MCF 10A (cell line): ENCODE results near the gene TOR4A. TPM values are rescaled to one million over a fixed set of nuclear protein-coding genes. Genes with fewer than 3 reads are reported as not detected.
A peak's percentile ranks its signal among the peaks of the same experiment; 100 is the strongest.

ENCODE experiments used
- BruUV-seq: library from RNA; stranded (reverse); fragments of 400-500 nt; replicated peaks from 2 replicates; lab custom pipeline; 2021; lab: Mats Ljungman, UMichigan
- CTCF ChIA-PET: fragments of 300-600 bp; sonication (Branson Sonifier 250); formaldehyde crosslinking; extraction: SDS; loops from one replicate; lab custom pipeline; 2021; ENCODE audit warnings: antibody characterized with exemption, inconsistent platforms; lab: Yijun Ruan, JAX
- POLR2A ChIA-PET: fragments of 300-600, 350-650 bp; sonication (Branson Sonifier 250); formaldehyde crosslinking; extraction: SDS; loops from one replicate; lab custom pipeline; 2020; ENCODE audit warnings: antibody characterized with exemption, inconsistent platforms; lab: Yijun Ruan, JAX
- DNase-seq: peaks from one replicate; pipeline ENCODE4 v3.0.0-alpha.2; 2018; ENCODE audit not compliant: unreplicated experiment
- H3K27ac Mint-ChIP-seq: one replicate; pipeline ENCODE4 v1.8.0; 2022; ENCODE audit warnings: mild to moderate bottlenecking, low read depth, mixed read lengths; ENCODE audit not compliant: unreplicated experiment
- H3K27me3 Mint-ChIP-seq: one replicate; pipeline ENCODE4 v1.8.0; 2022; ENCODE audit warnings: mixed read lengths; ENCODE audit not compliant: insufficient read depth, unreplicated experiment
- H3K36me3 Mint-ChIP-seq: one replicate; pipeline ENCODE4 v1.8.0; 2022; ENCODE audit warnings: mild to moderate bottlenecking, moderate library complexity, mixed read lengths; ENCODE audit not compliant: insufficient read depth, unreplicated experiment
- H3K4me1 Mint-ChIP-seq: one replicate; pipeline ENCODE4 v1.8.0; 2022; ENCODE audit warnings: mixed read lengths; ENCODE audit not compliant: insufficient read depth, unreplicated experiment
- H3K4me3 Mint-ChIP-seq: one replicate; pipeline ENCODE4 v1.8.0; 2022; ENCODE audit warnings: mild to moderate bottlenecking, moderate library complexity, mixed read lengths; ENCODE audit not compliant: unreplicated experiment
- H3K9me3 Mint-ChIP-seq: one replicate; pipeline ENCODE4 v1.8.0; 2022; ENCODE audit warnings: mixed read lengths; ENCODE audit not compliant: unreplicated experiment
- intact Hi-C: fragments of 100-400 bp; cut with micrococcal nuclease; formaldehyde crosslinking; loops from 2 replicates; pipeline ENCODE4 v1.14.1; 2022
- total RNA-seq: library from RNA; stranded (reverse); gene quantifications from 2 replicates; pipeline ENCODE4 v1.2.3, GENCODE V29; 2022
- TF ChIP-seq, protein P1 (sequence below): fragments of 200-600 bp; IDR thresholded peaks from one replicate; pipeline ENCODE4 v1.8.0; 2022; ENCODE audit warnings: antibody characterized with exemption, mild to moderate bottlenecking; ENCODE audit not compliant: unreplicated experiment

Gene TOR4A
- total RNA-seq, 1 experiment from 2014 or later = 21.9 TPM

DNA sequence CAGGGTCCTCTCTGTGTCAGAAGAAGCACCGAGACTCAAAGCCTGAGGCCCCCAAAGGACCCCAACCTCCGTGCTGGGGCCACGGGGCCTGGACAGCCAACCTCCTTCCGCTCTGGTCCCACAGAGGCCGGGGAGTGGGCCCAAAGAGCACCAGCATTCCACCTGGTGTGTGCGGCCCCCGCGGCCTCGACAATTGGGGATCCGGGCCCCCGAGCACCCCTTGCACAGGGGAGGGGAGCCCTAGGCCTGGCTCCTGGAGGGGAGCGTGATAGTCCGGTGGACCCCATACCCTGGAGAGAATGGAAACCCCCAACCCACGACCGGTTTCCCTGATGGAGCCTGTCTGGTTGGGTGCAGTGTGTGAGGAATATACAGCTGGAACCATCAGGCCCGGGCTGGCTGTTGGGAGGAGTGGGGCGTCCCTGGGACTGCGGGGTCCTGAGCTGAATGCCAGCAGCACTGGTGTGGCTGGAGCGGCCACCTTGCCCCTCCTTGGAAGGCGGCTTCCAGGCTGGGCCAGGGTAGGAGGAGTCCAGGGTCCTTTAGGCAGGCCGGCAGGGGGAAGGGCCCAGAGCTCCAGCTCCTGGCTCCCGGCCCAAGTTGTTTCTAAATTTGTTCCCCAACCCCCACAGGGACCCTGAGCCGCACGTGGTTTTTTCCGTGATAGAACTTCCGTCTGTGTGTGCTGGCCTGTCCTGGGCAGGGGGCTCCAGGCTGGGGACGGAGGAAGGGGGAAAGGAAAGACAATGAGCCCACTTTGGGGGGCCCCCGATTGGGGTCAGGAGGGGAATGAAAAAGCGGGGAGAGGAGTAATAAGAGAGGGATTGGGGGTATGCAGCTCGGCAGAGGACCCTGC is 825 bp upstream of the TOR4A start:
- Mint-ChIP-seq H3K9me3 (no peaks in the 10 kb centered on the region), H3K4me3 (peak overlapping the region; percentile 72), H3K36me3 (peaks cover 7% of the 10 kb centered on the region), H3K27me3 (no peaks in the 10 kb centered on the region), H3K4me1 (peaks cover 25% of the 10 kb centered on the region), H3K27ac (peak overlapping the region; percentile 89)
- POLR2A ChIA-PET = interaction anchor here (0.7 to 2.0 kb wide), 10 partner anchors 10 to 258 kb away, joined by 3 to 13 read pairs (median 4); partner anchors contain the start of genes NELFB, SSNA1 and TUBB4B
- peak; percentile 81 for DNase-seq
- intact Hi-C loops = no loop called here
- CTCF ChIA-PET = interaction anchor here (0.6 to 2.2 kb wide), 8 partner anchors 9 to 236 kb away, joined by 3 to 8 read pairs (median 4); partner anchors contain the start of gene NELFB
- BruUV-seq = no TSS peak
- TF ChIP-seq, protein P1, sequence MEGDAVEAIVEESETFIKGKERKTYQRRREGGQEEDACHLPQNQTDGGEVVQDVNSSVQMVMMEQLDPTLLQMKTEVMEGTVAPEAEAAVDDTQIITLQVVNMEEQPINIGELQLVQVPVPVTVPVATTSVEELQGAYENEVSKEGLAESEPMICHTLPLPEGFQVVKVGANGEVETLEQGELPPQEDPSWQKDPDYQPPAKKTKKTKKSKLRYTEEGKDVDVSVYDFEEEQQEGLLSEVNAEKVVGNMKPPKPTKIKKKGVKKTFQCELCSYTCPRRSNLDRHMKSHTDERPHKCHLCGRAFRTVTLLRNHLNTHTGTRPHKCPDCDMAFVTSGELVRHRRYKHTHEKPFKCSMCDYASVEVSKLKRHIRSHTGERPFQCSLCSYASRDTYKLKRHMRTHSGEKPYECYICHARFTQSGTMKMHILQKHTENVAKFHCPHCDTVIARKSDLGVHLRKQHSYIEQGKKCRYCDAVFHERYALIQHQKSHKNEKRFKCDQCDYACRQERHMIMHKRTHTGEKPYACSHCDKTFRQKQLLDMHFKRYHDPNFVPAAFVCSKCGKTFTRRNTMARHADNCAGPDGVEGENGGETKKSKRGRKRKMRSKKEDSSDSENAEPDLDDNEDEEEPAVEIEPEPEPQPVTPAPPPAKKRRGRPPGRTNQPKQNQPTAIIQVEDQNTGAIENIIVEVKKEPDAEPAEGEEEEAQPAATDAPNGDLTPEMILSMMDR = no peak

DNA sequence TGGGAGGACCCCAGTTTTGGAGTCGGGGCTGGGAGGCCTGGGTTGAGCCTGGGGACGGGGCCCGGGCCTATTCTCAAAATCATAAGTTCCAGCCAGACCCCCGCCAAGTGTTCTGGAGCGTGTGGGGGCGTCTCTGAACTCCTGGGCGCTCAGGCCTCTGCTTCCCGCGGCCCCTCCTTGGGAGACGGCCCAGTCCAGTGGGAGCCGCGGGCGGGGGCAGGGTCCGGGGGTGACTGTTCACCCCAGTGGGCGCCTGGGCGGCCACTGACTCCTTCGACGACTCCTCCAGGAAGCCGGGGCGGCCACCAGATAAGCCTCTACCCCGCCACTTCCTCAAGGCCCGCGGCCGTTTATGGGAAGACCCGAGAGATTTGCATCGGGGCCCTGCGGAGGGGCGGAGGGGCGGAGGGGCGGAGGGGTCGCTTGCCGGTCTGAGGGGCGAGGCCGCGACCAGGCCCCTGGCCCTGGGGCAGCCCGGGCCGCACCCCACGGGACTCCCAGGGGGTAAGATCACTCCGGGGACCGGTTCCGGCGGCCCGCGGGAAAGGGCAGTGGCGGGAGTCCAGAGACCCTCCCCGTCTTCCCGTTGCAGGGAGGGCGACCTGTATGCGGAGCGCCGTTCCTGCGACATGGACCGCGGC is 655 bp downstream of the TOR4A start:
- intact Hi-C loops = no loop called here
- Mint-ChIP-seq H3K36me3 (peaks cover 12% of the 10 kb centered on the region), H3K4me1 (peaks cover 25% of the 10 kb centered on the region), H3K4me3 (peak overlapping the region; percentile 72), H3K27ac (no peak overlapping the region), H3K9me3 (no peaks in the 10 kb centered on the region), H3K27me3 (no peaks in the 10 kb centered on the region)
- TF ChIP-seq, protein P1 = no peak
- BruUV-seq = TSS peak; percentile 55
- POLR2A ChIA-PET = interaction anchor here (0.7 to 2.0 kb wide), 9 partner anchors 9 to 274 kb away, joined by 3 to 13 read pairs (median 5); partner anchors contain the start of genes MRPL41, NELFB, NSMF and SSNA1
- DNase-seq = no peak
- CTCF ChIA-PET = interaction anchor here (0.6 to 2.2 kb wide), 5 partner anchors 9 to 41 kb away, joined by 3 to 8 read pairs (median 4); partner anchors contain the start of gene NELFB

DNA sequence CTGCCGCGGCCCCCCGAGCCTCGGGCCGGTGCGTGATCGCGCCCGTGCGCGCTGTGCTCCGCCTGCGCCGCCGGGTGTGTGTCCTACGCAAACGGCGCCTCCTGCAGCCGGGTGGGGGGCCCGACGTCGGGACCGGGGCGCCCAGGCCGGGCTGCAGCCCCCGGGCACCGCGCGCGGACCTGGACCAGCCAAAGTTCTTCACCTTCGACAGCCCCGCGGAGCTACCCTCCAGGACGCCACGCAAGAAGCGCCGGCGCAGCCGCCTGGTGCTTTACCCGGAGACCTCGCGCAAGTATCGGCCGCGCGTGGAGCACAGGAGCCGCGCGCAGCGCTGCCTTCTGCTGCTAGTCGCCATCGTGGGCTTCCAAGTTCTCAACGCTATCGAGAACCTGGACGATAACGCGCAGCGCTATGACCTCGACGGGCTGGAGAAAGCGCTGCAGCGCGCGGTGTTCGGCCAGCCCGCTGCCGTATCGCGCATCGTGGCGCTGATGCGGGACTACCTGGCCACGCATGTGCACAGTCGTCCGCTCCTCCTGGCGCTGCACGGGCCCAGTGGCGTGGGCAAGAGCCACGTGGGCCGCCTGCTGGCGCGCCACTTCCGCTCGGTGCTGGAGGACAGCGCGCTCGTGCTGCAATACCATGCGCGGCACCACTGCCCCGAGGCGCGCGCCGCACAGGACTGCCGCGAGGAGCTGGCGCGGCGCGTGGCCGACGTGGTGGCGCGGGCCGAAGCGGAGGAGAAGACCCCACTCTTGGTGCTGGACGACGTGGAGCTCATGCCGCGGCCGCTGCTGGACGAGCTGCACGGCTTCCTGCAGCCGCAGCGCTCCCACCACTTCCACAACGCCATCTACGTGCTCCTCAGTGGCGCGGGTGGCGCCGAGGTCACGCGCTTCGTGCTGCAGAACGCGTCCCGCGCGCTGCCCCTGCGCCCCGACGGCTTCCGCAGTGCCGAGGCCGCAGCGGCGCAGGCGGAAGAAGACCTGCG is 1.5 kb downstream of the TOR4A start:
- POLR2A ChIA-PET = no interaction called here

More for the DNA sequence above, 1.5 kb downstream of the TOR4A start:
- CTCF ChIA-PET = no interaction called here
- peaks cover 21% of the 10 kb centered on the region for H3K4me1 Mint-ChIP-seq
- no peak for DNase-seq
- no TSS peak for BruUV-seq
- H3K4me3 Mint-ChIP-seq = no peak overlapping the region
- no peak overlapping the region for H3K27ac Mint-ChIP-seq
- peaks cover 17% of the 10 kb centered on the region for H3K36me3 Mint-ChIP-seq
- intact Hi-C loops = no loop called here
- no peaks in the 10 kb centered on the region for H3K9me3 Mint-ChIP-seq
- TF ChIP-seq, protein P1 = no peak
- no peaks in the 10 kb centered on the region for H3K27me3 Mint-ChIP-seq
